Tibial artery (tissue), 4 donors: ENCODE results near the gene TTLL5.
A peak's percentile ranks its signal among the peaks of the same experiment; 100 is the strongest.

Experiments
- DNase-seq, 2 donors: peaks; one replicate each; pipeline ENCODE4 v3.0.0-alpha.2; 2019
- H3K27ac ChIP-seq, 2 donors: fragments of 200-600 bp; sonication (generic) in 1 of 2; 1 replicate in 1 of 2; 2 replicates in 1 of 2; pipeline ENCODE4 v1.5.1; 2018 to 2019; ENCODE audit warnings: mild to moderate bottlenecking in 1 of 2
- H3K27me3 ChIP-seq, 2 donors: fragments of 200-600 bp; sonication (generic) in 1 of 2; one replicate each; pipeline versions ENCODE4 v1.5.1 to v1.6.0; 2016 to 2019
- H3K36me3 ChIP-seq, 3 donors: fragments of 200-600 bp; sonication (generic) in 2 of 3; one replicate each; pipeline ENCODE4 v1.5.1; 2016 to 2019; ENCODE audit warnings: mild to moderate bottlenecking in 2 of 3
- H3K4me1 ChIP-seq, 4 donors: fragments of 200-600 bp; sonication (generic) in 2 of 4; 1 replicate in 3 of 4; 2 replicates in 1 of 4; pipeline ENCODE4 v1.5.1; 2016 to 2019
- H3K4me3 ChIP-seq, 2 donors: fragments of 200-600 bp; sonication (generic) in 1 of 2; 1 replicate in 1 of 2; 2 replicates in 1 of 2; pipeline ENCODE4 v1.5.1; 2018 to 2019; ENCODE audit warnings: mild to moderate bottlenecking in 2 of 2
- H3K9me3 ChIP-seq, 3 donors: fragments of 200-600 bp; sonication (generic) in 1 of 3; one replicate each; pipeline ENCODE4 v1.5.1; 2016 to 2019
- CTCF ChIP-seq, 2 experiments: fragments of 200-600 bp in 1 of 2; fragments of 450-650 bp in 1 of 2; IDR thresholded peaks; one replicate each; pipeline ENCODE4 v1.5.1; 2017 to 2019; ENCODE audit warnings: antibody characterized with exemption in 2 of 2, mild to moderate bottlenecking in 1 of 2, moderate library complexity in 1 of 2
- intact Hi-C: fragments of 100-400 bp; cut with DNase I; formaldehyde crosslinking; loops from one replicate; pipeline ENCODE4 v1.15.0; 2023; ENCODE audit warnings: low total_unique reads

TTLL5 gene

GRCh38 chr14:75717729-75718128 is 56.7 kb downstream of the TTLL5 start:
- intact Hi-C loops = loop anchor here (10.0 kb wide), 1 partner anchor 467 kb away; no protein-coding TSS in a partner anchor

GRCh38 chr14:75718199-75718598 is 57.2 kb downstream of the TTLL5 start:
- no peak overlapping the region for H3K27ac ChIP-seq
- no peak overlapping the region for H3K4me3 ChIP-seq
- H3K9me3 ChIP-seq = no peaks in the 10 kb centered on the region
- intact Hi-C loops = loop anchor here (10.0 kb wide), 1 partner anchor 467 kb away; no protein-coding TSS in a partner anchor
- no peak for DNase-seq
- H3K27me3 ChIP-seq = no peaks in the 10 kb centered on the region
- H3K36me3 ChIP-seq = peaks cover 0 to 4% (median 0%) of the 10 kb centered on the region in 3 donors
- H3K4me1 ChIP-seq = peaks cover 0 to 21% (median 13%) of the 10 kb centered on the region in 4 donors
- TF ChIP-seq CTCF (IDR thresholded peaks at IDR 0.05) = no peak

More at GRCh38 chr14:75717729-75718128, 56.7 kb downstream of the TTLL5 start:
- H3K4me3 ChIP-seq = no peak overlapping the region
- no peak for TF ChIP-seq CTCF (IDR thresholded peaks at IDR 0.05)
- no peak for DNase-seq
- H3K36me3 ChIP-seq = peaks cover 0 to 4% (median 0%) of the 10 kb centered on the region in 3 donors
- H3K27me3 ChIP-seq = no peaks in the 10 kb centered on the region
- peaks cover 0 to 21% (median 13%) of the 10 kb centered on the region in 4 donors for H3K4me1 ChIP-seq
- no peaks in the 10 kb centered on the region for H3K9me3 ChIP-seq
- H3K27ac ChIP-seq = no peak overlapping the region

DNA sequence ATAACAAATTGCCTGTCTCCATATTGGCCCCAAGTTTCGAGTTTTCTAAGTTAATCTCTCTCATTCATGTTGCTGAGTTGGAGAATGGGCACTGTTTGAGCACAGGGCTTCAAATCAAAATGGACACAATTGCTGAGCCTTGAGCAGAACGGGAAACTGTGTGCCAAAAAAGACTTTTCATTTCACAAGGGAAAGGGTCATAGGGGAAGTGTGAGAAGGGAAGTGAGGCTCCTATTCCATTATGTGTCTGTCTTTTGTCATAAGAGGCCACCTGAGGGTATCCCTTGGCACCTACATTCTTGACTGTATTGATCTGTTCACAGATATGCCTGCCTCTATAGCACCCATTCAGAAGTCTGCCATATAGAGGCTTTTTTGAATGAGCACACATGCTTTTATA is 59.1 kb downstream of the TTLL5 start:
- H3K27ac ChIP-seq = peak overlapping the region; percentile 67 to 71
- no peak for DNase-seq
- no peaks in the 10 kb centered on the region for H3K27me3 ChIP-seq
- TF ChIP-seq CTCF (IDR thresholded peaks at IDR 0.05) = no peak
- H3K4me1 ChIP-seq = peaks cover 0 to 21% (median 13%) of the 10 kb centered on the region in 4 donors
- no peaks in the 10 kb centered on the region for H3K9me3 ChIP-seq
- peaks cover 0 to 4% (median 0%) of the 10 kb centered on the region in 3 donors for H3K36me3 ChIP-seq
- intact Hi-C loops = no loop called here
- no peak overlapping the region for H3K4me3 ChIP-seq

DNA sequence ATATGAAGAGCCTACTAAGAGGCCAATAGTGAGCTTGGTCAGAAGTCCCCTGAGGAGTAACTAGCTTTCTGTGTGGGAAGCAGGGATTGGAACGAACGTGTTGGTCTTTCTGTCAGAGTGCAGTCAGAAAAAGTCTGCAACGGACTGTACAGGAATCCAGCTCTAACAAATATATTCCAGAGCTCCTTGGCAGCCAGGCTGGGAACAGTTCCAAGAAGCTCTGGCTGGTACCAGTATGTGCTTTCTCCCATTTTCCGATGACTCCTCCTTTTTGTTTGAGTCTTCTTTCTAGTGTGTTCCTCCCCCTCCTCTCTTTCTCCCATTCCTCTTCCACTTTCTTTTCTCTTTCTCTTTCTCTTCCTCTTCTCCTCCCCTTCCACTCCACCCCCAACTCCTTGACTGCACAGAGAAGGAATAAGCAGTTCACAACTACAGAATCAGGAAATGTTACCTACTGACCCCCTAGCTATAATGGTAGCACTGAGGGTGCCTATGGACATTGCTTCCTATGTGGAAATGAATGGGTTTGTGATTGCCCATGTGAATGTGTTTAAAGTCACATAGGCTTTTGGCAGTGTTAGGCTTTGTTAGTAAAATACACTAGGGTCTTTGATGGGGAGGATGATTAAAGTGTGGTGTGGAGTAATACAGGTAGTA is 59.9 kb downstream of the TTLL5 start:
- H3K27ac ChIP-seq = peak overlapping the region; percentile 67 to 71
- H3K9me3 ChIP-seq = no peaks in the 10 kb centered on the region
- H3K4me1 ChIP-seq = peaks cover 0 to 21% (median 11%) of the 10 kb centered on the region in 4 donors
- intact Hi-C loops = no loop called here
- peak overlapping the region; percentile 13 to 29 for H3K4me3 ChIP-seq
- no peaks in the 10 kb centered on the region for H3K27me3 ChIP-seq
- TF ChIP-seq CTCF (IDR thresholded peaks at IDR 0.05) = no peak
- peaks cover 0 to 4% (median 0%) of the 10 kb centered on the region in 3 donors for H3K36me3 ChIP-seq
- DNase-seq = peak; percentile 68 to 84

DNA sequence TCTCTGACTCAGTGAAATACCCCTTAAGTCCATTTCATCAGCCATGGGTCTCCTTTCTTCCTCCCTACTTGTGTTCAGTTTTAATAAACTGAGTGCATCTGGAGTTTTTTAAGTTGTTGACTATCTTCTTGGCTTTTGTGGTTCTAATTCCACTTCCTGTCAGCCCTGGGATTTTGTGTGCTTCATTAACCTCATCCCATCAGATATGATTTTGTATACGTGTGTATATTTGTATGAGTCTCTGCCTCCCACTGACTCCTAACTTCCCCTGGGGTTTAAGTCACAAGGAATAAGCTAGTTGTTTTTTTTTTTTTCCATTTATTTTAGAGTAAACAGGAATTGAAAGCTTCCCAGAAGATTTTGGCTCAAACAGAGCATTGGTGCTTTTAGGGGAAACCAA is 62.7 kb downstream of the TTLL5 start:
- H3K36me3 ChIP-seq = peaks cover 0 to 4% (median 0%) of the 10 kb centered on the region in 3 donors
- TF ChIP-seq CTCF (IDR thresholded peaks at IDR 0.05) = no peak
- no peak overlapping the region for H3K4me3 ChIP-seq
- no peaks in the 10 kb centered on the region for H3K27me3 ChIP-seq
- no peak overlapping the region for H3K27ac ChIP-seq
- DNase-seq = no peak
- H3K4me1 ChIP-seq = peaks cover 0 to 18% (median 11%) of the 10 kb centered on the region in 4 donors
- H3K9me3 ChIP-seq = no peaks in the 10 kb centered on the region
- intact Hi-C loops = no loop called here
